NCI-H1105 treated with DMSO at 0.1 percent for 48 hours (cell line): Measurements from ENCODE around the gene COL18A1.
"Not testable (repeated sequence)": the region's sequence is repeated elsewhere in the genome, so short reads cannot be mapped to it uniquely, and the experiment has no call there.

Source experiments
- DNase-seq: peaks from one replicate; lab custom pipeline; 2025; lab: John Stamatoyannopoulos, UW

COL18A1 gene

DNA sequence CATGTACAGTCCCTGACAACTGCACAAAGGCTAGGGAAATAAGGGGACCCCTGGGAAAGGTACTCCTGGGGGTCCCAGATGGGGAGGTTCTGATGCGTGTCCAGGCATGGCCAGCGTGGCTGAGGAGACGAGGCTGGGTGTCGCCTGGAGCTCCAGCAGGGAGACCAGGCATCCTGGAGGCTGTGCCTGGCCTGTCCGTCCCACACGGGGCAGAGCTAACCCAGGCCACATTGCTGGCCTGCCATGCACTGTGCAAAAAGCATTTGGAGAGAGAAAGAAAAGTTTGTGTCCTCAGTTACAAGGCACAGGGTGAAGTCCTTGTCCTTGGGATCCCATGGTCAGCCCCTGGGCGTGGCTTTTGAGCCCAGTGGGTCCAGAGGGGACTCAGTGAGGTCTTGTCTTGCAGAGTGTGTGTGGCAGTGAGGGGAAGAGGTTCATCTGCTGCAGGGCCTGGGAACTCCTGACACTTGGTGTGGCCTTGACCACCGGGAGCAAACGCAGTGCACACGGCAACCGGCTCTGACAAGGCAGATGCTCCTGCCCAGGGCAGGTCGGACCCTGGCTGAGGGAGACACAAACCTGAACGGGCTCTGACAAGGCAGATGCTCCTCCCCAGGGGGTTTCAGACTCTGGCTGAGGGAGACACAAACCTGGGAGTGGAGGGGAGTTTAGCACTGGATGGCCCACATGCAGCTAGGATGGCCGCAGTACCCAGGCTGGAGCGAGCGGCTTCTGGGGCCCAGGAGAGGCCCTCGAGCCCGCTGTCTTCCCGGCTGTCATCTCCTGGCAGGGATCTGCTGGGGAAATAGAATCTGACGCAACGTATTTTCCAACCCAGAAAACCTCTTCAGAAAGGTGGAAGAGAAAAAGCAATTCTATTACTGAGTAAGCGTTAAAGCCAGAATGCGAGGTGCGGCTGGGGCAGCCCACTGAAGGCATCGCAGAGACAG lies 37.3 kb upstream of the COL18A1 start:
- no peak for DNase-seq

DNA sequence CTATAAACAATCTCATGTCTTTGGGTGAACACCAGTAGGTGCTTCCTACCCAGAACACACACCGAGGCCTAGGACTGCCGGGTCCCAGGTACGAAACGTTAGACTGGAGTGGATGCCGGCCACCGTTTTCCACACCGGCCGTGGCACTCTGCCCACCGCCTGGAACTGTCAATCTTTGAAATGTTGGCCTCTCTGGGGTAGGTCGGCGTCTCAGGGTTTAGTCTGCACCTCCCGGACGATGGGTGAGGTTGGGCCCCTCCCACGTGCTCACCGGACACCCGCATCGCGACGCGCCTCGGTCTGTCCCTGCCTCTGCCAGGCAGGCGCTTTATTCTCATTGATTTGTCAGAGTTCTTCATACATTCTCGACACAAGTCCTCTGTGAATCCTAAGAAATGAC lies 35.9 kb upstream of the COL18A1 start:
- not testable (repeated sequence) for DNase-seq

DNA sequence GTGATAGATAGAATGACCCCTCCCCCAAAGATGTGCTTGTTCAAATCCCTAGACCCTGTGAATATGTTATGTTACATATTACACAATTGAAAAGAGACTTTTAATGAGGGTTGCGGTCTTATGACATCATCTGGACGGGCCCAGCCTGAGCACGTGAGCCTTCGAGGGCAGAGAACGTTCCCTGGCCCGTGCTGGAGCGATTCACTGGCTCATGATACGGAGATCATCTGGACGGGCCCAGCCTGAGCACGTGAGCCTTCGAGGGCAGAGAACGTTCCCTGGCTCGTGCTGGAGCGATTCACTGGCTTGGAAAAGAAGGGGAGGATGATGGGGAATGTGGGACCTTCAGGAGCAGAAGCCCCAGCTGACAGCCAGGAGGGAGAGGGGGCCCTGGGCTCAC lies 34.4 kb upstream of the COL18A1 start:
- no peak for DNase-seq

DNA sequence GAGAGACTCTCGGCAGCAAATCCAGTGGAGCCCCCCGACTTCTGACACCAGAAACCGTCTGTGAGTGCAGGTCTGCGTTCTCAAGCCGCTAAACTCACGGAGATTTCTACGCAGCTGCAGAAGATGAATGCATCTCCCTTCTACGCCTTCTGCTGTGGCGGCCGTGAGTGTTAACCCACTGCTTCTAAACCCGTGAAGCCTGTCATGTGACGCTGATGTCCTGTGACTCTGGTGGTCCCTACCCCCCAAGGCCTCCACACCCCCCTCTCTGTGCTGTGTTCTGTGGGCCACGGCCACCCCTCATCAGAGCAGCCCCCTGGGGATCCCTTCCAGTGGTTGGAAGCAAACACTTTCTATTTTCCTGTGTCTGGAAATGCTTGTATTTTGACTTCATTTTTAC lies 33.9 kb upstream of the COL18A1 start:
- no peak for DNase-seq

DNA sequence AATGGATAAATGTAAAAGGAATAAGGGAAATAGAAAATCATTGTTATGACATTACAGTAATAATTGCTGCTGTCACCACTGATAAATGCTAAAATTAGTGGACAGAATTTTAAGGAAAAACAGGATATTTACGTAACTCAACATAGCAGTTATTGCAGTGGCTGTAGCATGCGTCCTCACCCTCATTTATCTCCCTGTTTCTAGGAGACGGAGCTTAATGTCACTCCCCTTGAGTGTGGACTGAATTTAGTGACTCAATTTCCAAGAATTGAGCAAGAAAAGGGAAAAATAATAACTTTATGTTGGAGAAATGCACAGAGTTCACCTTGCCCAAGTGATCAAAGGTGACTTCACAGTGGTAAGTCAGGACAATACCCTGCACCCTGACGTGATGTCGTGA lies 33.3 kb upstream of the COL18A1 start:
- DNase-seq = no peak

DNA sequence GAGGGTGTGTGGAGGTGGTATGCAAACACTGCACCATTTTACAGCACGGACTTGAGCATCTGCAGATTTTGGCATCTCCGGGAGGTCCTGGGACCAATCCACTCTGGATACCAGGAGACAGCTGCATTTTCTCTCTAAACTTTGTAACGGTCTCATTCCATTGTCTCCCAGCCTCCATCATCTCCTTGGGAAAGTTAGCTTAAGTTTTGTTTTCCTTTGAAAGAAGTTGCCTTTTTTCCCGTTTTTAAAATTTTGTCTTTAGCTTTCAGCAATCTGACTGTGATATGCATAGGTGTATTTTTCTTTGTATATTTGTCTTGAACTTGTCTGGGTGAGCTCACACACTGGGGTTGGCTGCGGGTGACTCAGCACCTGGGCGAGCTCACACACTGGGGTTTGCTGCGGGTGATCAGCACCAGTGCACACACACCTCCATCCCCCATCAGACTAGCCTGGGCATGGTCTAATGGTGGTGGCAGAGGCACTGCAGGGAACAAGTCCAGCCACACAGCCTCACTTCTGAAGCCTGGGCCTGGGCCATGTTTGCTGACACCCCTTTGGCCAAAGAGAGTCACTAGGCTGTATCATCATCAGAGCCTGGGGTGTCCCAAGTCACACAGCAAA lies 32.1 kb upstream of the COL18A1 start:
- no peak for DNase-seq

DNA sequence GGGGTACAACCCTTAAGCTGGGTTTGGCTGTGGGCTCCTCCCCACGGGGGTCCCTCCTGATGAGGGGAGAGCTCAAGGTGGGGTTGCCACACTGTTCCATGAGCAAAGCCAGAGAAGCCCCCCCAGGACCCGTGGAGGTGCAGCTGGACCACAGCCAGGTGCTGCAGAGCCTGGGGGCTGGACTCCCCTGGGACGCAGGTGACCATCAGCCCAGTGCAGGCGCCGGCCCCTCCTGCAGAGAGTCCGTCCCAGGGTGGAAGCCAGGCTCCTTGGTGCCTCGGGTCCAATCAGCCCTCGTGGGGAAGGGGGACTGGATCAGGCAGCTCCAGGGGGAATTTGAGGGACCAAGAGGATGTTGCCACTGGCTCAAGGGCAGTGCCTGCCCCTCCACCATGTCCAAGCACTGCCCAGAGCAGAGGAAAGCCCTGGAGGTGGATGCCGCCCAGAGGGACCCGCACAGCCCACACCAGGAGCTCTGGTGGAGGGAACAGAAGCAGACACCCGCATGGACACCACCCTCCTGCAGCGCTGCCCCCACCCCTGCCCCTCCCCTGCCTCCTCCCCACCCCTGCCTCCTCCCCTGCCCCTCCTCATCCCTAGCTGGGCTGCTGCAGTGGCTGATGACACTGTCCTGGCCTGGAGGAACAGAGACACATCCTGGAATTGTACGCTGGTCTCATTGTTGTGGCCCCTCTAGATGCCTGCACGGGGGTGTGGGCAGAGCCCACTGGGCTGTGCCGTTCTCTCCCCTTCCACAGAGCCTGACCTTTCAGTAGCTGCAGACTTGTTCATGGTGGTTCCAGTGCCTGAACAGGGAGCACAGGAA lies 30.8 kb upstream of the COL18A1 start:
- DNase-seq = no peak

DNA sequence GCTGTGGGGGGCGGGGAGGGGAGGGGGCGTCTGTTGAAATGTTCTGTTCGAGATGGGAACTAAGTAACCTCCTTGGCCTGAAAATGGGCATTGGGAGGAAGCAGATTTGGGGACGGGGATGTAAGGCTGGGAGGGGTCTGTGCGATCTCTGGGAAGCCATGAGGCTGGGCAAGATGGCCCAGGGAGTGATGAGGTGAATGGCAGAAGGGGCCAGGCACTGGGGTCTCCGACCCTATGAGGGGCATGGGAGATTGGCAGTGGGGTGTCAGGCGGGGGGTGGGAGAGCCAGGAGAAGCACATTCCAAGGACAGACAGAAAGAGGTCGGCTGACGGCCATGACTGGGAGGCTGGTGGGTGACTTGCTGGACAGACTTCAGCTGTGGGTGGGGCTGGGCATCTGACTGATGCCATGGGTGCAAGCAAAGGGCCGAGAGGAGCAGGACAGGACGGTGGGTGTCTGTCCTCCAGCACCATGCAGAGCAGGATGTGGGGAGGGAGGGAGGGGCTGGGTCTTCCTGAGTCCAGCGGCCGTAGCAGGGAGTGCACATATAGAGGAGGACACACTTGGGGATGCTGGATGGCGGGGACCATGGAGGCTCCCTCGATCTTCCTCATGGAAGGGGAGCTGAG lies 30.0 kb upstream of the COL18A1 start:
- no peak for DNase-seq

DNA sequence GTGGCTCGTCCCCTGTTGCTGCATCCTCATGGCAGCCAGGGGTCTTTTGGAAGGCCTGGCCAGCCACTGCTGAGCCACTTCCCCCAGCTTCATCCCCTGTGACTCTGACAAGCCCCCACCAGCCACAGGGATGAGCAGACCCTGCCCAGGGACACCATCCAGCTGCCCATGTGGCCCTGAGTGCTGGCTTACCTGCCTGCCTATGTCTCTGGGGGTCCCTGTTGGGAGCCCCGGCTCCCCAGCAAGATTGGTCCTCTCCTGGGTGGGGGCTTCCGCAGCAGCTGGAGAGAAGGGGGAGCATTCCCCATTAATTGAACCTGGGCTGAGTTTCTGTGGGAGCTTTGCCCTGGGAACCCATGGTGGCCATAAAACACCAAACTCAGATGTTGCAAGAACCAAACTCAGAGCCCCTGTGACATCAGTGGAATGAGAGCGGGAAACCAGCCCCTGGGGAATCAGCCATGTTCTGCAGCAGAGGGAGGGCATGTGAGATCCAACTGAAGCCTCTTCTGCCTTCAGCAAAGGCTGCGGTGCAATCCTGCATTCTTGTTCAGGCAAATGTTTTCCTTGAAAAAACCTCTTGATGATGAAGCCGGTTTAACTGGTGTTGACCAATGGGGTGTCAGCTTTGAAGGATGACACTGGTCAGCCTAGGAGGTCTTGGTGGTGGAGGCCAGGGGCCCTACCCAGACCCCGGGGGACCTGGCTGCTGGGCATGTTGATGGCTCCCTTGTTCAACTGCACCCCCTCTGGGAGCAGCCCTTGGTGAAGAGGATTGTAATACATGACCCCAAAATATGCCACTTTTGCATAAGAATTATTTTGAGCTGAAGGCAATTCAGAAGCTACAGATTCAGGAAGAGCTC lies 28.3 kb upstream of the COL18A1 start:
- DNase-seq = no peak

DNA sequence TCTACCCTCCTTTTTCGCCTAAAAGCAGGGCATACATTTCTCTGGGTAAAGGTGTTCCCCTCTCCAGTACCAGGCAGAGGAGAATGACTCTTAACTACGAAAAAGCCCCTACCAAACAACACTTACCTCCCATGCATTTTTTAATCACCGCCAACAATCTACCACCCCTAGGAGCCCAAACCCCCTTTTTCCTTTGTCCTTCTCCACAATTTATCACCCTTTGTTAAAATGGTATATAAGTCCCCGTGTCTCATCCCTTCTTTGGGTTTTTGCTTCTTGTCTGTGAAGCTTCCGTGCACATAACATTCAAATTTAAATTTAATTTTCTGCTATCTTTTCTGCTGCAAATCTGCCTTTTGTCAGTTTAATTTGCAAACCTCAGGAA lies 27.6 kb upstream of the COL18A1 start:
- DNase-seq = no peak

DNA sequence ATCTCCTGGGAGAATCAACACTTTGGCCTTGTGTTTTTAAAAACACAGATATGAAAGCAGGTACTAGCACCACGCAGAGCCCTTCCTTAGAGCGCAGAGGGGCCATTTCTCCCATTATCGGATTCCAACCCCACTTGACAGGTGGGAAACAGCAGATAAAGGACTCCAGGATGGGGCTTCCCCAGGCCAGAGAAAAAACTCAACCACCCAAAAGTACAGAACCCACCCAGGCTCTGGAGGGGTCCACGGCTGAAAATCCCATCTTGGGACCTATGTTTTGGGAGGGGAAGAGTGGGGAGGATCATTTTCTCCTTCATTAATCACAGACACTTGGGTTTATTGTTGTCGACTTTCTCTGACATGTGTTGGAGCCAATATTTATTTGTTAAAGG lies 27.1 kb upstream of the COL18A1 start:
- DNase-seq = no peak

DNA sequence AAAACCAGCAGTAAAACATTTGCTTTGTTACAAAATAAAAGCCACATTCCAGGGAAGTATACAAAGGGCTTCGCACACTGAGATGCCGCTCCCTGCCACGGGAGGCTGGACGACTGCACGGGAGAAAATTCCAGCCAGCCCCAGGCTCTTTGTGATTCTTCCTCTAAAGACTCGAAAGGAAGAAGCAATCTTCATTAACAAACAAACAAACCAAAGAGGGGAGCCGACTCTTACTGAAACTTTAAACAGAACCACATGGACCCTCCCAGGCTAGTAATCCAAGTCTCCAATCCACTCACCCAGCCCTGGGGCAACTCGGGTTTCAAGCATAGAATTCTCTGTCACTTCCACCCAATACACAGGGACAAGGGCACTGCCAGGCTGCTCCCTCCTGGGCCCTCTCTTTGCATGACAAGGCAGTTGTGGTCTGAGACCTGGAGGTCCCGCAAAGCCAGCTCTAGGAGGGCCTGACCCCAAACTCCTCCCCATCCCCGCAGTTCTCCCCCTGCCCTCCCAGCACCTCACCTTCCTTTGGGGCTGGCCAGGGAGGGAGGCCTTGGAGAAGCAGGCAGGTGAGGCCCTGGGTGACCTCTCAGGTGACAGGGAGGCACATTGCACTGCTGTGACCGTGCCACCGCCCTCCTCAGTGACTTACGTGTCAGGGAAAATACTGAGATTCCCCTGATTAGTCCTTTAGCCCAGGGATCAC lies 26.6 kb upstream of the COL18A1 start:
- DNase-seq = no peak

DNA sequence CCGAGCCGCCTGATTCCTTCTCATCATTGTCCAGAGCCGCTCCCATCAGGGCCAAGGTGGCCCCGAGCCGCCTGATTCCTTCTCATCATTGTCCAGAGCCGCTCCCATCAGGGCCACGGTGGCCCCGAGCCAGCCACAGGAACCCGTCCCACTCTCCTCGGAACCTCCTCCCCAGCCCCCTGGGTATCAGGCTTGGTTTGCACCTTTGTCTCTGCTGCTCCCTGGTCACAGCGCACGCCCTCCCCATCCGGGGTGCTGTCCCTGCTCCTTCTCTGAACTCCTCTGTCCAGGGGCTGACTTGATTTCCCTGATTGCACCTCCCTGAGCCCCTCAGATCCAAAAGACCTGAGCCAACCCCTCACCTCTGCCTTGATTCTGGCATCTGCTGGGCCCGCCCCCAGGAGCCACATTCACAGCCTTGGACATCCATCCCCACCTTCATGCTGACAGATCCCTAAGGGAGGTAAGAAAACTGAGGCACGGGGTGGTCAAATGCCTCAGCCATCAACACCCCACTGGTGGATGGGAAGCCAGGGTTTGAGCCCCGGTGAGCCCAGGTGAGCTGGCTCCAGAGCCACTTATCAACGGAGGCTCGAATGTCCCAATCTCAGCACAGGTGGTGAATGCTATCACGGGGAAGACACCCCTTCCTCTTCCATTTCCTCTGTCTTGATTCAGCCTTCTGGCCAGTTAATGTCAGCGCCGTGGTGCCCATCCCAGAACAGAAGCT lies 25.6 kb upstream of the COL18A1 start:
- no peak for DNase-seq

DNA sequence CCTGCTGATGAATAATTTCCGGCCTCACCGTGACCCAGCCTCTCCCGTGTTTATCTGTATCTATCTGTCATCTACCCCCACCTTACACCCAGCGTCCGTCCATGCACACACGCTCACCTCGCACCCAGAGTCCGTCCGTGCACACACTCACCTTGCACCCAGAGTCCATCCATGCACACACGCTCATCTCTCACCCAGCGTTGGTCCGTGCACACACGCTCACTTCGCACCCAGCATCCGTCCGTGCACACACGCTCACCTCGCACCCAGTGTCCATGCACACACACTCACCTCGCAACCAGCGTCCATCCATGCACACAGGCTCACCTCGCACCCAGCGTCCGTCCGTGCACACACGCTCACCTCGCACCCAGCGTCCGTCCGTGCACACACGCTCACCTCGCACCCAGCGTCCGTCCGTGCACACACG lies 25.0 kb upstream of the COL18A1 start:
- no peak for DNase-seq

DNA sequence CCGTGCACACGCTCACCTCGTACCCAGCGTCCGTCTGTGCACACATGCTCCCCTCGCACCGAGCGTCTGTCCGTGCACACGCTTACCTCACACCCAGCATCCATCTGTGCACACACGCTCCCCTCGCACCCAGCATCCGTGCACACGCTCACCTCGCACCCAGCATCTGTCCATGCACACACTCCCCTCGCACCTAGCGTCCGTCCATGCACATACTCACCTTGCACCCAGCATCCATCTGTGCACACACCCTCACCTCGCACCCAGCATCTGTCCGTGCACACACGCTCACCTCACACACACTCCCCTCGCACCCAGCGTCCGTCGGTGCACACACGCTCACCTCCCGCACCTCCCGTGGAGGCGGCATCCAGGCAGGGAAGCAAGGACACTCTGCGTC lies 24.4 kb upstream of the COL18A1 start:
- no peak for DNase-seq

DNA sequence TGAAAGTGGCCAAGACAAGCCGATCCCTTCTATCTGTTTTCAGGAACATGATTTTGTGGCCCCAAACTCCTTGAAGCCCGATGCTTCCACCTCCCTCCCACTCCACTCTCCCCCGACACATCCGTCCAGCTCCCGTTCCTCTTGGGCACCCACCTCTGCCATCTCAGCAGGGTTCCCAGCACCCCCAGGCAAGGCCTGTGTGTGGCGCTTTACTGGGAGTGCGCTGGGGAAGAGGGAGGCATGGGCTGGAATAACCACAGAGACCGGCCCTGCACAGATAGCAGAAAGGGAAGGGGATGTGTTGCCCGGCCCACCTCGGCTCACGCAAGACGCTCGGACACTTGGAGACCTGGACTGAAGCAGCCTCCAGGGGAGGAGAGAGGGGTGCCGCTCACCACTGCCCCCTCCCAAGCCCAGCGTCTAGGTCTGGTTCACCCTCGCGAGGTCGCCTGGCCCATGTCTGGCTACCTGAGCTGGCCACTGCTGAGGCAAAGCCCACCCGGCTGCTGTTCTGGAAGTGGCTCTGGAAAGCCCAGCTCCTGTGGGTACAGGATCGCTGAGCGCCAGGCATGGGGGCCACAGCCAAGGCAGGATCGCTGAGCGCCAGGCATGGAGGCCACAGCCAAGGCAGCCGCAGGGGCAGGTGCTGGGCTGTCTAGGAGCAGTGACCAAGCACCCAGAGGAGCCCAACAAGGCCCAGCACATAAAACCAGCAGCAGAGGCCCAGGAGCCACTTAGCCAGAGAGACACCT lies 23.8 kb upstream of the COL18A1 start:
- no peak for DNase-seq

DNA sequence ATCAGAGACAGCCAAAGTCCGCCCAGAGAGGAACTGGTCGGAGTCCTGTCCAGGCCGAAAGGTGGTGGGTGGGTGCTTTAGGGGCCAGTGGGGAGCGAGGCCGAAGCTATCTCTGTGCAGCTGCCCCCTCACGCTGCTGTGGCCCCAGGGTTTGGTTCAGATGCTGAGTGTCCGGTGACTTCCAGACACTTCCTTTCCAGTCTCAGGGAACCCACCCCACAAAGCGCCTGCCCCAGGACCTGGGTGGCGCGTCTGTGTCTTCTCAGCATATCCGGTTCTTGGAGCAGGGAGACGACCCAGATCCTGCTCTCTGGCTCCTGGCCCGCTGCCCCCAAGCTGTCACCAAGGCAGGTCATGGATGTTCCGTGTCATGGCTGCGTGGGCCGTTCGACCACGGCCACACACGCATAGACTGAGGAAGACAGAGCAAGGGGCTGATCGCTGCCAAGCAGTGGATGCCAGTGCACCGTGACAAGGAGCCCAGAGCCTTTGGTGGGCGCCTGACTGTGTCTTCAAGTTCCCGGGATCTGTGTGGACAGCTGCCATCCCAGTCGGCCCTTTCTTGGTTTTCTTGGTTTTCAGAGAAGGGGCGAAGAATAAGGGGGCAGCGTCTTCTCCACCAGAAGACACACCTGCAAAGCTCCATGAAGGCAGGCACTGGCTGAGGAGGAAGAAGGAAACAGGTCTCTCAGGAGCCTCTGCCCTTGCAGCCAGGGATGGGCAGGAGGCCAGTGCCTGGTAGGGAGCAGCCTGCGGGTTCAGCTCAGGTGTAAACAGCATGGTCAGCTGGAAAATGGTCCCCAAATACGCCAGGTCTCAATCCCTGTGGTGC lies 22.9 kb upstream of the COL18A1 start:
- DNase-seq = no peak

DNA sequence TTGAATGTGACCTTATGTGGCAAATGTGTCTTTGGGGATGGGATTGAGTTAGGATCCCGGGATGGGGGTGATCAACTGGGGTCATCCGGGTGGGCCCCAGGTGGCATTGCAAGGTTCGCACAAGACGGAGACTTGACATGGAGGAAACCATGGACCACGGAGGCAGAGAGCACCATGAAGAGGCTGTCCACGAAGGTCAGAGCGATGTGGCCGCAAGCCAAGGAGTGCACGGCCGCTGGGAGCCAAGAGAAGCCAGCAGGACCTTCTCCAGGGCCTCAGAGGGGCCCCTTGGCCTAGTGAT lies 22.3 kb upstream of the COL18A1 start:
- DNase-seq = no peak
